NCI-H748 (cell line): ENCODE data around the gene CAMK1.

Experiments
- DNase-seq: peaks from one replicate; lab custom pipeline; 2025; ENCODE audit not compliant: unreplicated experiment; lab: John Stamatoyannopoulos, UW

Gene CAMK1

GRCh38 chr3:9769426-9770275, at the start of gene CAMK1:
CAMK1 (minus strand) TSS chr3:9769947; CDS start chr3:9767749, 2,198 bp downstream.
- peak; percentile 51 for DNase-seq

GRCh38 chr3:9818666-9819335, 49.1 kb upstream of the CAMK1 start:
- DNase-seq: no peak

GRCh38 chr3:9817436-9817835, 47.7 kb upstream of the CAMK1 start:
- no peak for DNase-seq

DNA sequence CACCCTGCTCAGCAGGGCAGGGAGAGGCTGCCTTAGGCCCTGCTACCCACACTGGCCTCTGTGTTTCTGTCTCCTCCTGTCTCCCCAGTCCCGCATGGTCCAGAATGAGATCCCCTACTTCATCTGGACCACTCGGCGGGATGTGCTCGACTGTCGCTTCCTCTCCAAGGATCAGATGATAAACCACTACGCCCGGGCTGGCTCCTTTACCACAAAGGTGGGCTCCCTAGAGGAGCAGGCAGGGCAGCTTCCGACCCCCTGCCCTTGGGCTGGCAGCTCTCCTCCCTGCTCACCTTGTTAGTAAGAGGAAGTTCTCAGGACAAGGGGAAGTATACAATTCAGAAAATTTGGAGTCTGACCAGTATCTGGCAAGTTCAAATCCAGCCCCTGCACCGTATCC, 46.2 kb upstream of the CAMK1 start:
- DNase-seq: no peak

DNA sequence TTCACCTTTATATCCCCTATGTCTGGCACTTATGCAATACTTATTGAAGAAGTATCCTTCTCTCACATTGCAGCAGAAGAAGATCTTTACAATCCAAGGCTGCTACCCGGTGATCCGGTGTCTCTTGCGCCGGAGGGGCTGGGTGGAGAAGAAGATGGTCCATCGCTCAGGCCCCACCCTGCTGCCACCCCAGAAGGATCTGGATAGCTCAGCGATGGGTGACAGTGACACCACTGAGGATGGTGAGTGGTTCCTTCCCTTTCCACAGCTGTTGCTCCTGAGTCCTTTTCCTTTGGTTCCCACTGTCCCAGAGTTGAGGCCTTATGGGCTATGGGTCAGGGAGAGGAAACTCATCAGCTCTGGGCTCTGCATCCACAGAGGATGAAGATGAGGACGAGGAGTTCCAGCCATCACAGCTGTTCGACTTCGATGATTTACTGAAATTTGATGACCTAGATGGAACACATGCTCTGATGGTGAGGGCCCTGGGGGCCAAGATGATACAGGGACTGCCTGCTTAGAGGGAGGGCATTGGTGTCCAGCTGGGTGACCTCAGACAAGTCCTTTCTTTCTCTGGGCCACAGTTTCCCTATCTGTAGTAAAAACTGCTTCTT, 43.2 kb upstream of the CAMK1 start:
- DNase-seq: no peak

GRCh38 chr3:9810846-9811245, 41.1 kb upstream of the CAMK1 start:
- no peak for DNase-seq

DNA sequence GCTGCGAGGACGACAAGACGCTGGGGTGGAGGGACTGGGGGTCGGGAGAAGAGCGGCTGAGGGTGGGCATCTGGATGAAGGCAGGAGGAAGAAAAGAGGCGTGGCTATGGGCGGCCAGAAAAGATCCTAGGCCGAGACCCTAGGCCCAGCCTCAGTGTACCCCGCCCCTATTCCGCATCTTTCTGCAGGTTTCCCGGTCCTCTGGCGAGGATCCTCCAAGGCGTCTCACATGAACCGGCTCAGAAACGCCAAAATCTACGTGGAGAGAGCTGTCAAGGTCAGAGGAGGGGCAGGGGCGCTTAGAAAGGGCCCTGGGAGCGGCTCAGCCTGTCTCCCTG, 40.7 kb upstream of the CAMK1 start:
- no peak for DNase-seq

DNA sequence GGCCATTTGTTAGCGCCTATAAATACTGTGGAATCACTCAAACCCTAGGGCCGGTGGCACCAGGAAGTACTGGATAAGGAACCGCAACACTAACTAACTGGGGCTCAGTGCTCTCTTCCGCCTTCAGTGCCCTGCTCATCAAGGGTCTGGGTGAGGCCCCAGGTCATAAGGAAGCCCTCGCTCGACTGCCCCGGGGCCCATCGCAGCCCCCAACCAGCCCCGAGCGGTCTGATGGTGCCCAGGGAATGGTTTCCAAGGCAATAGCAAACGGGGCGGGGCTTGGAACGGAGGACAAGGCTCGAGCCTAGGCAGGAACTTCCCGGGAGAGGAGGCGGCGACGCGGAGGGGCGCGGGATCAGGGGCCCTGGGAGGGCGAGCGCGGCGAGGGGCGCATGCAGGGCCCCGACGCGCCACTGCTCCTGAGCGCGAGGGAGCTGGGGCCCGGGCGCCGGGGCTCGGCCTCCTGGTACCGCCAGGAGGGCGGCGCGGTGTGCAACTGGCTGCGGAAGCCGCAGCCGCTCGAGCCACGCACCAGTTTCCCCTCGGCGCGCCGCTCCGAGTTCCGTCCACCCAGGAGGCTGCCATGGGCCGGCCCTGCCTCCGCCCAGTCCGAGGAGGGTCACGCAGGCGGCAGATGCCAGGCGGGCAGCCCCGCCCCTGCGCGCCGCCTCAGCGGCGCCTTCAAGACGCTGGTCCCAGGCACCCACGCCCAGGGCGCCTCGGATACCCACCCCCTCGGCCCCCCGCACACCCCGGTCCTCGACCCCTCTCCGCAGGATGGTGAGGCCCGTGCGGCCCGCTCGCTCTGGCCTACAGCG, 40.1 kb upstream of the CAMK1 start, which contains the start of gene TTLL3:
TTLL3 (plus strand) TSS at position 648 of the 818 bp plus-strand sequence. CDS start 400 bp downstream, outside the sequence.
- peak; percentile 67 for DNase-seq

DNA sequence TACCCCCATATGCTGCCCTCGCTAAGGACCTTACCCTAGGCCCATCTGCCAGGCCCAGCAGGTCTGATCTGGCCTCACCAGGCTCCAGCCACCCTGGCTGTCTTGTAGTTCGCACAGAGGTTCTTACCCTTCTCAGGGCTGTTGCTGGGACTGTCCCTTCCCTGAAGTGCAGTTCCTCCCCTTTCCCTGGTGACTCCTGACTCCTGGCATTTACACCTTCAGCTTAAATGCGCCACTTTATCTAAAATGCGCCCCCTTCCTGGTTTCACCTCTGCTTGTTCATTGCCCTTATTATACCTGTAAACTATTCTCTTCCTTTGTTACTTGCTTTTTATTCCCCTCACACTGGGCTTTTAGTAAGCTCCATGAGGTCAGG, 39.5 kb upstream of the CAMK1 start:
- no peak for DNase-seq

DNA sequence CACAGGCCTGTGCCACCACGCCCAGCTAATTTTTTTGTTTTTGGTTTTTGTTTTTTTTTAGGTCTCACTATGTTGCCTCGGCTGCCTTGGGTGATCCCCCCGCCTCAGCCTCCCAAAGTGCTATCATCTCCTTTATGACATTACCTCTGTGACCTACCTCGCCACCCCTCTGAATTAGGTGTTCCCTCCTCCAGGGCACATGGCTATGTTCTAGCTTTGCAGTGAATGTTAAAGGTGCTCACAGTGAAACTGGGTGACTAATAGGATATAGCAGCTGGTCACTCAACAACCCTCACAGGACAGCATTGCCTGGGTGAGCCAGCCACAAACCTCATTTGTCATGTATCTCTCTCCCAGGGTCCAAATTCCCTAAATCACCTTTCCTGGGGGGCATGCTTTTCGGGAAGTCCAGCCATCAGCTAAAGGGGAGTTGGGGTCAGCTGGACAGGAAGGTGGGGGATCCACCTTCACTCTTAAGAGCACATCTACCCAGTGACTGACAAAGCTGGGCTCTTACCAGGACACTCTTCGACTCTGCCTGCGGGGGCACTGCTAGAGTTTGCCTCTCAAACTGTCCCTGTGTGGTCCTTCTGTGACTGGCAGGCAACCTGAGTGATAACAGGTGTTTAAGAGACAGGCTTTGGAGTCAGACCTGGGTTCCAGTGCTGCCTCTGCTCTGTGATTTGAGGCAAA, 38.7 kb upstream of the CAMK1 start:
- DNase-seq: peak; percentile 43

GRCh38 chr3:9807981-9808344, 38.2 kb upstream of the CAMK1 start:
- DNase-seq: no peak

DNA sequence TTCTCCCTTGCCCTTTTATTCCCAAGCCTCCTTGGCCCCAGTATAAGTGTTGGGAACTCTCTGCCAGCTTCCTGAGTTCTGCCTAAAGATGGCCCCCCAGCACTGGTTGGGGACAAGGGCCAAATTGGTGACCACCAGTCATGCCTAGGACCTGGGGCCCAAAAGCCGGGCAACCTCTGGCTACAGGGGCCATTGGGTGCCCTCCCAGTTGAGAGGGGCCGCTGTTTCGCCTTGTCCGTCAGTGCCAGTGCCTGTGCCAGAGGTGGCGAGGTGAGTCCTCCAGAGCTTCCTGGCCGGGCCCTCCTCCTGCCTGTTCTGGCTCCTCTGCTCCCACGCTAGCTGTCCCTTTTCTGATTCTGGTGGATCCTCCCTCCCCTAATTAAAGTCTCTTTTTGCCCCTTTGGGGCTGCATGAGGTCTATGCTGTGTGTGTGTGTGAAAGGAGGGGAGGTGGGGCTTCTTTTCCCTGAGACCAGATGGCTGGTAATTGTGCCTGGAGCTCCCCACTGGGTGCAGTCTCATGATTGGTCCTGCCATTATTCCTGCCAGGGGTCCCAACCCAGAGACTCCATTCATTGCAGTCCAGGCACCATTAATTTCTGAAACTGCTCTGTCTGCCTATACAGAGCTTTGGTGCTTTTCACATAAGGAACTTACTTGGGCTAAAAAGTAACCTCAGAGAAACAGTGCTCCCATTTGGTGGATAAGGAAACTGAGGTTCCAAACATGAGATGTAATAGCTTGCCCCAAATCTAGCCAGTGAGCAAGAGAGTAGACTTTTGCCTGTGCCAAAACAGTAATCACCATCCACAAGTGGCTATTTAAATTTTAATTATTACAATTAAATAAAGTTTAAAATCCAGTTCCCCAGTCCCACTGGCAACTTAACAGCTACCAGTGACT, 37.2 kb upstream of the CAMK1 start:
- DNase-seq: no peak

DNA sequence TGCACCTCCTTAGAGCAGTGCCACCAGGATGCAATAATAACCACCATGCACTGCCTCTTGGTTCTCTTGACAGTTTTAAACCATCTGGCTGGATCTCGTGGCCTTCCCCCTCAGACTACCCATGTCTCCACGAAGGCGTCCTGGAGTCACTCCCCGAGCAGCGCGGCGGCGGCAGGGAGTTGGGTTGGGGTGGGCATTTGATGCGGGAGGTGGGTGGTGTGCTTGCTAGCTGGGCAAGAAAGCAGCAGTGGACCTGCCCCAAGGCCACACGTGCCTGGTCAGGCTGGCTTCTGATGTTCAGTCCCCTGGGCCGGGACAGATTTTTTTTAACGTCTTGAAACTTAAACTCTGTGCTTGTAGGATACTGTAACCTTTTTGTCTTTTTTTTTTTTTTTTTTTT, 36.4 kb upstream of the CAMK1 start:
- no peak for DNase-seq

DNA sequence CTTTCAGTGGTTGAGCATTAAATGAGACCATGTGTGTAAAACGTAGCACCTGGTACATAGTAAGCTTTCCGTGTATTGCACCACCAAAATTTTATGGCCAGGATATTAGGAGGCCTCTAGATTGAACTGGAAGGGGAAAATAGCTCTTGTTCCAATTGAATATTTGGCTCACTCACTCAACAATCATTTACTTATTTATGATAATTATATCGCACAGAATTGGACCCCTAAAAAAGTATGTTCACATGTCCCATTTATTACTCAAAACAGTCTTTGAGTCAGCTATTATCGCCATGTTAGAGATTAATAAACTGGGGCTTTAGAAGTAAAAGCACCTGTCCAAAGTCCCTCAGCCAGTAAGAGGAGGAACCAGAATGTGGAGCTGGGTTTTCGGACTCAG, 35.2 kb upstream of the CAMK1 start:
- DNase-seq: no peak

DNA sequence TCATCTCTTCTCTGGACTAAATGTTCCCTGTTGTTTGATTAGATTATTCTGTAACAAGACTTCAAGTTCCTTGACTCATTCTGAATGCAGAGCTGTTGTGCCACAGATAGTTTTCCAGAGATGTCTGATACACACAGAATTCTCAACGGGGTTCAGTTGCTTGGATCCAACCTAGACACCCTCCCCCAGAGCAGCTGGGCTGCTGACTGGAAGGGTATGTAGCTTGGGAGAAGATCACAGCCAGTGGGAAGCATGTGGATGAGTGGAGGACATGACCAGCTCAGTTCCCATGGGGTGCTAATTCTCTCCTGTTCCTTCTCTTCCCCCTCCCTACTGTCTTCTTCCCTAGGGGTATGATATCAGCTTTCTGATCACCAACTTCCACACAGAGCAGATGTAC, 33.7 kb upstream of the CAMK1 start:
- no peak for DNase-seq

GRCh38 chr3:9800529-9800928, 30.8 kb upstream of the CAMK1 start:
- no peak for DNase-seq

DNA sequence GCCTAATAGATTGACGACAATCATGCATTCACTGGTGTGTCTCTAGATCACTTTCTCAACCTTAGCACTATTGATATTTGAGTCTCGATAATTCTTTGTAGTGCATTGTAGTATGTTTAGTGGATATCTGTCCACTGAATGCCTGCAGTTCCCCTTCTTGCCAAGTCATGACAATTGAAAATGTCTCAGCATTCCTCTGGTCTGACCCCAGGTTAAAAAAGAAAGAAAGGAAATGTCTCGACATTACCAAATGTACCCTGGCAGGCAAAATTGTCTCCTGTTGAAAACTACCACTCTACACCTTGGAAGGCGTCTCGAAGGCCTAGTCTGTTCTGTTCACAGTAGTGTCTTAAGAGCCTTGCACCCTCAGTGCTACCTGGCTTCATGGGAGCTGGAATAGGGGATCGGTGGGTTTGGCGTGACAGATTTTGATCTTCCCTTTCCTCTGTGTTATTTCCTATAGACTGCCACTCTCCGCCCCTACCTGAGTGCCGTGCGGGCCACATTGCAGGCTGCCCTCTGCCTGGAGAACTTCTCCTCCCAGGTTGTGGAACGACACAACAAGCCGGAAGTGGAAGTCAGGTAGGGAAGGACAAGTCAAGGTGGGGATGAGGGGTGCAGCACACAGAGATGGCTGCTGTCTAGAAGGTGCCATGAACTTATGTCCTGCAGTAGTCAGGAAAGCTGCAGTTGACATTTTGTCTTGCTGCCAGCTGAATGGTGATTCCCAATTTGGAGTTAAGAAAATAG, 27.6 kb upstream of the CAMK1 start:
- DNase-seq: no peak

GRCh38 chr3:9795207-9795606, 25.5 kb upstream of the CAMK1 start:
- no peak for DNase-seq

DNA sequence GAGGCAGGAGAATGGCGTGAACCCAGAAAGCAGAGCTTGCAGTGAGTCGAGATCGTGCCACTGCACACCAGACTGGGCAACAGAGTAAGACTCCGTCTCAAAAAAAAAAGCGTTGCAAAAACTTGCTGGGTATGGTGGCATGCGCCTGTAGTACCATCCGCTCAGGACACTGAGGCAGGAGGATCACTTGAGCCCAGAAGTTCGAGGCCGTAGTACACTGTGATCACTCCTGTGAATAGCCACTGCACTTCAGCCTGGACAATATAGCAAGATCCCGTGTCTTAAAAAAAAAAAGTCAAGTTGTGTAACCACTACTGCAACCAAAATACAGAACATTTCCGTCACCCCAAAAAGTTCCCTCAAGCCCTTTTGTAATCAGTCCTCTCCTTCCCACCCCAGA, 24.7 kb upstream of the CAMK1 start:
- no peak for DNase-seq
